CD14-positive monocyte (primary cell): ENCODE measurements around the gene CBY2. TPM values are rescaled to one million over a fixed set of nuclear protein-coding genes. Genes with fewer than 3 reads are reported as not detected.

Experiments
- DNase-seq, 3 donors: peaks; one replicate each; pipeline ENCODE4 v3.0.0-alpha.2; 2011 to 2022
- H2AFZ ChIP-seq: 2 replicates; pipeline ENCODE4 v1.6.0; 2012; ENCODE audit warnings: mild to moderate bottlenecking, low read depth, low read length, inconsistent platforms; ENCODE audit not compliant: insufficient read depth, poor library complexity, severe bottlenecking
- H3K27ac ChIP-seq, 2 donors: 1 replicate in 1 of 2; 2 replicates in 1 of 2; pipeline ENCODE4 v1.5.1; 2012 to 2013; ENCODE audit warnings: low read length in 2 of 2, control low read depth in 1 of 2, inconsistent platforms in 1 of 2, low read depth in 1 of 2, mild to moderate bottlenecking in 1 of 2
- H3K27me3 ChIP-seq, 2 donors: one replicate each; pipeline versions ENCODE4 v1.6.0 to v1.6.1; 2011 to 2013; ENCODE audit warnings: low read length in 2 of 2; ENCODE audit not compliant: control insufficient read depth in 2 of 2, insufficient read depth in 2 of 2
- H3K36me3 ChIP-seq, 2 donors: replicated peaks in 1 of 2; 1 replicate in 1 of 2; 2 replicates in 1 of 2; pipeline versions ENCODE4 v1.5.1 to v1.6.1; 2012 to 2013; ENCODE audit warnings: low read length in 2 of 2, control low read depth in 1 of 2, inconsistent platforms in 1 of 2, mild to moderate bottlenecking in 1 of 2; ENCODE audit not compliant: insufficient read depth in 2 of 2, control insufficient read depth in 1 of 2
- H3K4me1 ChIP-seq, 2 donors: 1 replicate in 1 of 2; 2 replicates in 1 of 2; pipeline versions ENCODE4 v1.5.1 to v1.6.1; 2012 to 2013; ENCODE audit warnings: low read length in 2 of 2, control low read depth in 1 of 2, inconsistent platforms in 1 of 2, mild to moderate bottlenecking in 1 of 2, moderate library complexity in 1 of 2; ENCODE audit not compliant: insufficient read depth in 2 of 2, control insufficient read depth in 1 of 2
- H3K4me2 ChIP-seq: replicated peaks from 2 replicates; pipeline ENCODE3; 2012; ENCODE audit warnings: low read length, moderate library complexity, mild to moderate bottlenecking; ENCODE audit not compliant: poor library complexity, severe bottlenecking; ENCODE audit errors: extremely low read depth
- H3K4me3 ChIP-seq, 3 experiments: fragments of 200-600 bp in 1 of 3; sonication (generic) in 1 of 3; replicated peaks in 1 of 3; 1 replicate in 2 of 3; 2 replicates in 1 of 3; pipeline ENCODE4 v1.5.1; 2011 to 2013; ENCODE audit warnings: low read length in 3 of 3, mild to moderate bottlenecking in 3 of 3, control low read depth in 2 of 3, low read depth in 2 of 3, inconsistent platforms in 1 of 3, moderate library complexity in 1 of 3
- H3K79me2 ChIP-seq: 2 replicates; pipeline ENCODE4 v1.6.0; 2012; ENCODE audit warnings: mild to moderate bottlenecking, control low read depth, inconsistent platforms, low read length, moderate library complexity; ENCODE audit not compliant: insufficient read depth
- H3K9ac ChIP-seq: 2 replicates; pipeline ENCODE4 v1.6.0; 2017; ENCODE audit warnings: low read length, mild to moderate bottlenecking; ENCODE audit not compliant: insufficient read depth, poor library complexity, severe bottlenecking
- H3K9me3 ChIP-seq, 2 donors: replicated peaks in 1 of 2; 1 replicate in 1 of 2; 2 replicates in 1 of 2; pipeline versions ENCODE4 v1.5.1 to v1.6.1; 2012 to 2013; ENCODE audit warnings: low read length in 2 of 2, control low read depth in 1 of 2; ENCODE audit not compliant: control insufficient read depth in 1 of 2, insufficient read depth in 1 of 2
- H4K20me1 ChIP-seq: 2 replicates; pipeline ENCODE4 v1.6.0; 2012; ENCODE audit warnings: mild to moderate bottlenecking, low read length, control low read depth, moderate library complexity; ENCODE audit not compliant: insufficient read depth
- H3K27ac Mint-ChIP-seq, 7 donors: one replicate each; pipeline ENCODE4 v1.8.0; 2020; ENCODE audit warnings: mild to moderate bottlenecking in 7 of 7, mixed read lengths in 7 of 7, moderate library complexity in 6 of 7, inconsistent platforms in 2 of 7
- H3K27me3 Mint-ChIP-seq, 3 donors: one replicate each; pipeline ENCODE4 v1.8.0; 2021 to 2022; ENCODE audit warnings: low read depth in 3 of 3, mild to moderate bottlenecking in 3 of 3, mixed read lengths in 3 of 3, moderate library complexity in 3 of 3, inconsistent platforms in 1 of 3
- H3K36me3 Mint-ChIP-seq, 2 donors: one replicate each; pipeline ENCODE4 v1.8.0; 2020; ENCODE audit warnings: mixed read lengths in 2 of 2, inconsistent platforms in 1 of 2, mild to moderate bottlenecking in 1 of 2
- H3K4me1 Mint-ChIP-seq: one replicate; pipeline ENCODE4 v1.8.0; 2020; ENCODE audit warnings: mild to moderate bottlenecking, mixed read lengths
- H3K4me3 Mint-ChIP-seq, 2 donors: one replicate each; pipeline ENCODE4 v1.8.0; 2020; ENCODE audit warnings: mild to moderate bottlenecking in 2 of 2, mixed read lengths in 2 of 2, moderate library complexity in 1 of 2
- H3K9me3 Mint-ChIP-seq, 7 donors: one replicate each; pipeline ENCODE4 v1.8.0; 2020 to 2022; ENCODE audit warnings: mixed read lengths in 7 of 7, mild to moderate bottlenecking in 6 of 7, moderate library complexity in 6 of 7, inconsistent platforms in 2 of 7
- WGBS: methylation state at CpG from one replicate; pipeline ENCODE4 v1.1.5; 2013; ENCODE audit warnings: missing lambda C conversion rate; ENCODE audit not compliant: insufficient coverage; 5-methylcytosine and 5-hydroxymethylcytosine counted together
- intact Hi-C, 2 donors: fragments of 100-400 bp; cut with micrococcal nuclease; formaldehyde crosslinking; loops; one replicate each; pipeline versions ENCODE4 v1.15.0 to v1.15.1; 2023
- polyA plus RNA-seq, 3 donors: library from polyadenylated mRNA; depleted of rRNA in 1 of 3; unstranded in 2 of 3; stranded (reverse) in 1 of 3; fragments of 300-500 nt in 2 of 3; fragments of >200 nt in 1 of 3; fragmentation: Illumina TruSeq in 2 of 3; gene quantifications; 1 replicate in 2 of 3; 2 replicates in 1 of 3; pipeline ENCODE4 v1.2.3, GENCODE V29; 2012 to 2021
- TF ChIP-seq, protein P1 (sequence below): fragments of 200-600 bp; IDR thresholded peaks from one replicate; pipeline ENCODE4 v1.8.0; 2022; ENCODE audit warnings: antibody characterized with exemption, mild to moderate bottlenecking

Gene CBY2
- polyA plus RNA-seq, 3 donors, result not detected

DNA sequence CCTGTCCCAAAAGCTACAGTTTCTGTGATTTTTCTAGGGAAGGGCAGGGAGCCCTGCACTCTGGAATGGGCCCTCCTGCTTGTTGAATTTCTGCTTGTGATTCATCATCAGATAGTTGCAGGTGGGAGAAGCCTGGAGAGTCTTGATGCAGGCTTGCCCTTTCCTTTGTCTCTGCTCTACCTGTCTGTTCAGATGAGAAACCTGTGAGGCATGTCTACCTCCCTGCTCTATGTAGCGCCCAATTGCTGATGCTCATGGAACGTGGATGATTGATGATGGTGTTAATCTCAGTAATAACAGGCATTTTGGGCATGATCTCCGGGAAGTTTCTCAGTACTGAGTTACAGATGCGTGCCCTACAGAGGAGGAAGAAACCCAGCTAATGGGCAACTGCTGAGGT lies 10.9 kb upstream of the CBY2 start:
- intact Hi-C loops, result no loop called here
- no peaks in the 10 kb centered on the region for H3K36me3 ChIP-seq
- no peaks in the 10 kb centered on the region for H3K9me3 ChIP-seq
- Mint-ChIP-seq H3K4me3 (no peak overlapping the region), H3K9me3 (peaks cover 2 to 15% (median 6%) of the 10 kb centered on the region in 7 donors), H3K36me3 (peaks cover 0 to 5% of the 10 kb centered on the region in 2 donors), H3K4me1 (peaks cover 18% of the 10 kb centered on the region), H3K27me3 (peaks cover 4 to 5% (median 5%) of the 10 kb centered on the region in 3 donors), H3K27ac (no peak overlapping the region)
- no peaks in the 10 kb centered on the region for H3K79me2 ChIP-seq
- H3K4me3 ChIP-seq, result no peak overlapping the region
- peaks cover 15 to 18% of the 10 kb centered on the region in 2 donors for H3K4me1 ChIP-seq
- no peak for DNase-seq
- no peak overlapping the region for H3K27ac ChIP-seq
- H2AFZ ChIP-seq, result no peak overlapping the region
- TF ChIP-seq, protein P1, sequence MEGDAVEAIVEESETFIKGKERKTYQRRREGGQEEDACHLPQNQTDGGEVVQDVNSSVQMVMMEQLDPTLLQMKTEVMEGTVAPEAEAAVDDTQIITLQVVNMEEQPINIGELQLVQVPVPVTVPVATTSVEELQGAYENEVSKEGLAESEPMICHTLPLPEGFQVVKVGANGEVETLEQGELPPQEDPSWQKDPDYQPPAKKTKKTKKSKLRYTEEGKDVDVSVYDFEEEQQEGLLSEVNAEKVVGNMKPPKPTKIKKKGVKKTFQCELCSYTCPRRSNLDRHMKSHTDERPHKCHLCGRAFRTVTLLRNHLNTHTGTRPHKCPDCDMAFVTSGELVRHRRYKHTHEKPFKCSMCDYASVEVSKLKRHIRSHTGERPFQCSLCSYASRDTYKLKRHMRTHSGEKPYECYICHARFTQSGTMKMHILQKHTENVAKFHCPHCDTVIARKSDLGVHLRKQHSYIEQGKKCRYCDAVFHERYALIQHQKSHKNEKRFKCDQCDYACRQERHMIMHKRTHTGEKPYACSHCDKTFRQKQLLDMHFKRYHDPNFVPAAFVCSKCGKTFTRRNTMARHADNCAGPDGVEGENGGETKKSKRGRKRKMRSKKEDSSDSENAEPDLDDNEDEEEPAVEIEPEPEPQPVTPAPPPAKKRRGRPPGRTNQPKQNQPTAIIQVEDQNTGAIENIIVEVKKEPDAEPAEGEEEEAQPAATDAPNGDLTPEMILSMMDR, result no peak
- 96% methylated on average over 3 of the region's 4 CpGs for WGBS
- H4K20me1 ChIP-seq, result no peaks in the 10 kb centered on the region
- H3K4me2 ChIP-seq, result no peak overlapping the region
- no peak overlapping the region for H3K9ac ChIP-seq
- no peaks in the 10 kb centered on the region for H3K27me3 ChIP-seq

DNA sequence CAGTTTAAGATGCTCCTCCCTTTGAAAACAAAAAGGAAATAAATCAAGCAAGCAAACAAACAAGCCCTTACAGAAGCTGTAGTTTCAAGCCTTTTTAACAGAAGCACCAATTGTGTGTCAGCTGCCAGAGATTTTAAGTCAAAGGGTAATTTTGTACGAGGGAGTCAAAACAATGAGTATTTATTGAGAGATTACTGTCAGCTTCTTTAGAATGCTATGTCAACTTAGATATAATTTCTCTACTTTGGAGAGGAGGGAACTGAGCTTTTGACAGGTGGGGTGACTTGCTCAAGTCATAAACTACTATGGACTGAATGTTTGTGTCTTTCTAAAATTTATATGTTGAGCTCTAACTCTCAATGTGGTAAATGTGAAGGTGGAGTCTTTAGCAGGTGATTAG lies 10.5 kb upstream of the CBY2 start:
- Histone ChIP-seq H3K4me2 (no peak overlapping the region), H3K79me2 (no peaks in the 10 kb centered on the region), H3K36me3 (no peaks in the 10 kb centered on the region), H3K27ac (no peak overlapping the region), H3K9me3 (no peaks in the 10 kb centered on the region), H3K27me3 (no peaks in the 10 kb centered on the region), H3K4me1 (peaks cover 19 to 23% of the 10 kb centered on the region in 2 donors), H3K9ac (no peak overlapping the region), H4K20me1 (no peaks in the 10 kb centered on the region), H2AFZ (no peak overlapping the region), H3K4me3 (no peak overlapping the region)
- TF ChIP-seq, protein P1, result no peak
- H3K27me3 Mint-ChIP-seq, result peaks cover 4 to 5% (median 5%) of the 10 kb centered on the region in 3 donors
- peaks cover 0 to 5% of the 10 kb centered on the region in 2 donors for H3K36me3 Mint-ChIP-seq
- no peak for DNase-seq
- H3K27ac Mint-ChIP-seq, result no peak overlapping the region
- H3K4me1 Mint-ChIP-seq, result peaks cover 22% of the 10 kb centered on the region
- WGBS, result no CpG with 5 or more reads among the region's 1 CpG
- intact Hi-C loops, result no loop called here
- H3K9me3 Mint-ChIP-seq, result peaks cover 2 to 15% (median 6%) of the 10 kb centered on the region in 7 donors
- H3K4me3 Mint-ChIP-seq, result no peak overlapping the region
